ENCODE measurements around the gene TEAD3. TPM values are rescaled to one million over a fixed set of nuclear protein-coding genes. Genes with fewer than 3 reads are reported as not detected.

The TEAD3 gene
- polyA plus RNA-seq, 4 donors, result 13.4 to 35.6 (median 19.0) TPM

- FAIRE-seq (no peak), DNase-seq (no peak)
- Histone ChIP-seq H3K27ac (ENCODE audit: low read depth in 1 of 3, low read length in 2 of 3) (no peak overlapping the region), H3K27me3 (ENCODE audit: control insufficient read depth in 3 of 3, insufficient read depth in 3 of 3, low read length in 3 of 3) (no peaks in the 10 kb centered on the region), H3K4me3 (ENCODE audit: low read depth in 1 of 3, low read length in 3 of 3) (no peak overlapping the region), H3K9me3 (ENCODE audit: control insufficient read depth in 2 of 2, insufficient read depth in 1 of 2, low read depth in 1 of 2, low read length in 1 of 2) (peaks cover 0 to 23% of the 10 kb centered on the region in 2 donors), H3K4me1 (ENCODE audit: control insufficient read depth in 3 of 3, insufficient read depth in 2 of 3, low read depth in 1 of 3, low read length in 2 of 3) (peaks cover 0 to 2% (median 2%) of the 10 kb centered on the region in 3 donors), H3K36me3 (ENCODE audit: control insufficient read depth in 3 of 3, insufficient read depth in 2 of 3, low read depth in 1 of 3, low read length in 3 of 3) (peaks cover 0 to 40% (median 3%) of the 10 kb centered on the region in 3 donors)
- WGBS, 3 donors, result 94 to 98% (median 98%) methylated on average over 2 of the region's 2 CpGs
Measured at GRCh38 chr6:35429463-35429862, 67.4 kb downstream of the TEAD3 start.

- H3K4me1 ChIP-seq (ENCODE audit: control insufficient read depth in 3 of 3, insufficient read depth in 2 of 3, low read depth in 1 of 3, low read length in 2 of 3), result peaks cover 0 to 2% (median 0%) of the 10 kb centered on the region in 3 donors
- FAIRE-seq (no peak), DNase-seq (no peak)
- H3K27me3 ChIP-seq (ENCODE audit: control insufficient read depth in 3 of 3, insufficient read depth in 3 of 3, low read length in 3 of 3), result no peaks in the 10 kb centered on the region
- peaks cover 2 to 49% (median 10%) of the 10 kb centered on the region in 3 donors for H3K36me3 ChIP-seq (ENCODE audit: control insufficient read depth in 3 of 3, insufficient read depth in 2 of 3, low read depth in 1 of 3, low read length in 3 of 3)
- WGBS, 3 donors, result 88 to 95% (median 90%) methylated on average over 10 of the region's 10 CpGs
- H3K9me3 ChIP-seq (ENCODE audit: control insufficient read depth in 2 of 2, insufficient read depth in 1 of 2, low read depth in 1 of 2, low read length in 1 of 2), result peaks cover 0 to 23% of the 10 kb centered on the region in 2 donors
- no peak overlapping the region for H3K27ac ChIP-seq (ENCODE audit: low read depth in 1 of 3, low read length in 2 of 3)
- H3K4me3 ChIP-seq (ENCODE audit: low read depth in 1 of 3, low read length in 3 of 3), result no peak overlapping the region
Measured at GRCh38 chr6:35428421-35429149, 68.3 kb downstream of the TEAD3 start.

GRCh38 chr6:35427851-35428321 lies 69.0 kb downstream of the TEAD3 start:
- 71 to 85% (median 85%) methylated on average over 9 of the region's 9 CpGs for WGBS, 3 donors
- Histone ChIP-seq H3K4me1 (ENCODE audit: control insufficient read depth in 3 of 3, insufficient read depth in 2 of 3, low read depth in 1 of 3, low read length in 2 of 3) (peaks cover 0 to 2% (median 0%) of the 10 kb centered on the region in 3 donors), H3K36me3 (ENCODE audit: control insufficient read depth in 3 of 3, insufficient read depth in 2 of 3, low read depth in 1 of 3, low read length in 3 of 3) (peaks cover 5 to 51% (median 11%) of the 10 kb centered on the region in 3 donors), H3K27me3 (ENCODE audit: control insufficient read depth in 3 of 3, insufficient read depth in 3 of 3, low read length in 3 of 3) (no peaks in the 10 kb centered on the region), H3K4me3 (ENCODE audit: low read depth in 1 of 3, low read length in 3 of 3) (no peak overlapping the region), H3K27ac (ENCODE audit: low read depth in 1 of 3, low read length in 2 of 3) (no peak overlapping the region), H3K9me3 (ENCODE audit: control insufficient read depth in 2 of 2, insufficient read depth in 1 of 2, low read depth in 1 of 2, low read length in 1 of 2) (peaks cover 0 to 23% of the 10 kb centered on the region in 2 donors)
- FAIRE-seq (no peak), DNase-seq (no peak)

- no peak overlapping the region for H3K27ac ChIP-seq (ENCODE audit: low read depth in 1 of 3, low read length in 2 of 3)
- no peak for FAIRE-seq
- H3K9me3 ChIP-seq (ENCODE audit: control insufficient read depth in 2 of 2, insufficient read depth in 1 of 2, low read depth in 1 of 2, low read length in 1 of 2), result peaks cover 0 to 23% of the 10 kb centered on the region in 2 donors
- H3K4me1 ChIP-seq (ENCODE audit: control insufficient read depth in 3 of 3, insufficient read depth in 2 of 3, low read depth in 1 of 3, low read length in 2 of 3), result peaks cover 0 to 2% (median 0%) of the 10 kb centered on the region in 3 donors
- H3K27me3 ChIP-seq (ENCODE audit: control insufficient read depth in 3 of 3, insufficient read depth in 3 of 3, low read length in 3 of 3), result no peaks in the 10 kb centered on the region
- no peak for DNase-seq
- WGBS, 3 donors, result 90 to 100% (median 98%) methylated on average over 3 to 5 of the region's 5 CpGs
- no peak overlapping the region for H3K4me3 ChIP-seq (ENCODE audit: low read depth in 1 of 3, low read length in 3 of 3)
- H3K36me3 ChIP-seq (ENCODE audit: control insufficient read depth in 3 of 3, insufficient read depth in 2 of 3, low read depth in 1 of 3, low read length in 3 of 3), result peaks cover 5 to 53% (median 11%) of the 10 kb centered on the region in 3 donors
Measured at GRCh38 chr6:35427435-35427834, 69.4 kb downstream of the TEAD3 start.

- DNase-seq (no peak), FAIRE-seq (no peak)
- 70 to 95% (median 83%) methylated on average over 8 of the region's 8 CpGs for WGBS, 3 donors
- Histone ChIP-seq H3K4me3 (ENCODE audit: low read depth in 1 of 3, low read length in 3 of 3) (no peak overlapping the region), H3K9me3 (ENCODE audit: control insufficient read depth in 2 of 2, insufficient read depth in 1 of 2, low read depth in 1 of 2, low read length in 1 of 2) (peaks cover 0 to 23% of the 10 kb centered on the region in 2 donors), H3K27ac (ENCODE audit: low read depth in 1 of 3, low read length in 2 of 3) (no peak overlapping the region), H3K4me1 (ENCODE audit: control insufficient read depth in 3 of 3, insufficient read depth in 2 of 3, low read depth in 1 of 3, low read length in 2 of 3) (no peaks in the 10 kb centered on the region), H3K27me3 (ENCODE audit: control insufficient read depth in 3 of 3, insufficient read depth in 3 of 3, low read length in 3 of 3) (no peaks in the 10 kb centered on the region), H3K36me3 (ENCODE audit: control insufficient read depth in 3 of 3, insufficient read depth in 2 of 3, low read depth in 1 of 3, low read length in 3 of 3) (peaks cover 11 to 63% (median 15%) of the 10 kb centered on the region in 3 donors)
Measured at GRCh38 chr6:35426074-35426473, 70.8 kb downstream of the TEAD3 start.

GRCh38 chr6:35425284-35425683 lies 71.6 kb downstream of the TEAD3 start:
- H3K36me3 ChIP-seq (ENCODE audit: control insufficient read depth in 3 of 3, insufficient read depth in 2 of 3, low read depth in 1 of 3, low read length in 3 of 3), result peaks cover 11 to 65% (median 15%) of the 10 kb centered on the region in 3 donors
- no peak for FAIRE-seq

More at GRCh38 chr6:35425284-35425683, 71.6 kb downstream of the TEAD3 start:
- Histone ChIP-seq H3K27me3 (ENCODE audit: control insufficient read depth in 3 of 3, insufficient read depth in 3 of 3, low read length in 3 of 3) (no peaks in the 10 kb centered on the region), H3K4me1 (ENCODE audit: control insufficient read depth in 3 of 3, insufficient read depth in 2 of 3, low read depth in 1 of 3, low read length in 2 of 3) (no peaks in the 10 kb centered on the region), H3K4me3 (ENCODE audit: low read depth in 1 of 3, low read length in 3 of 3) (no peak overlapping the region), H3K9me3 (ENCODE audit: control insufficient read depth in 2 of 2, insufficient read depth in 1 of 2, low read depth in 1 of 2, low read length in 1 of 2) (peaks cover 0 to 22% of the 10 kb centered on the region in 2 donors), H3K27ac (ENCODE audit: low read depth in 1 of 3, low read length in 2 of 3) (no peak overlapping the region)
- 73 to 92% (median 89%) methylated on average over 3 of the region's 3 CpGs for WGBS, 3 donors
- DNase-seq, result no peak

Other genes with a start within 250 kb of the TEAD3 start
- 10 to 100 TPM; 16.2 to 33.9 (median 24.4) TPM for gene ZNF76, start 237.3 kb downstream of the TEAD3 start, polyA plus RNA-seq
- gene DEF6, start 199.3 kb downstream of the TEAD3 start, polyA plus RNA-seq, result 10 to 100 TPM in 2 of 4 donors, 1 to 10 TPM in 2; 4.7 to 16.2 (median 12.3) TPM
- gene PPARD, start 154.5 kb downstream of the TEAD3 start, polyA plus RNA-seq, result 10 to 100 TPM in 3 of 4 donors, 1 to 10 TPM in 1; 7.8 to 29.4 (median 13.8) TPM
- gene FANCE, start 44.7 kb downstream of the TEAD3 start, polyA plus RNA-seq, result 10 to 100 TPM in 1 of 4 donors, 1 to 10 TPM in 3; 1.6 to 10.3 (median 3.1) TPM
- 1,000 to 10,000 TPM in 3 of 4 donors, 100 to 1,000 TPM in 1; 724 to 2,603 (median 2,051) TPM for gene RPL10A, start 28.7 kb downstream of the TEAD3 start, polyA plus RNA-seq
- under 1 TPM in 1 of 4 donors, not detected in 3; 0.72 TPM for gene TULP1, start 15.8 kb upstream of the TEAD3 start, polyA plus RNA-seq
- 100 to 1,000 TPM in 2 of 4 donors, 10 to 100 TPM in 1, 1 to 10 TPM in 1; 8.7 to 150 (median 88.9) TPM for gene FKBP5, start 191.8 kb upstream of the TEAD3 start, polyA plus RNA-seq
- gene ARMC12, start 240.0 kb upstream of the TEAD3 start, polyA plus RNA-seq, result 1 to 10 TPM in 1 of 4 donors, under 1 TPM in 2, not detected in 1; 0.41 to 2.5 (median 0.72) TPM